Fibroblast of lung (primary cell): Measurements from ENCODE around the gene SMAD3. TPM values are rescaled to one million over a fixed set of nuclear protein-coding genes. Genes with fewer than 3 reads are reported as not detected.

Experiments
- DNase-seq, 2 donors: peaks; one replicate each; pipeline versions ENCODE4 v3.0.0 to v3.0.0-alpha.2; 2010; ENCODE audit warnings: low read depth in 2 of 2
- H2AFZ ChIP-seq: 2 replicates; pipeline ENCODE4 v1.5.1; 2012; ENCODE audit warnings: low read length, control low read depth, inconsistent platforms
- H3K27ac ChIP-seq: 2 replicates; pipeline ENCODE4 v1.5.1; 2011; ENCODE audit warnings: low read length, control low read depth; ENCODE audit not compliant: insufficient read depth
- H3K27me3 ChIP-seq: 2 replicates; pipeline ENCODE4 v1.5.1; 2011; ENCODE audit warnings: mild to moderate bottlenecking, low read length; ENCODE audit not compliant: control insufficient read depth, insufficient read depth
- H3K36me3 ChIP-seq: 2 replicates; pipeline ENCODE4 v1.5.1; 2011; ENCODE audit warnings: low read length; ENCODE audit not compliant: control insufficient read depth, insufficient read depth
- H3K4me1 ChIP-seq: 2 replicates; pipeline ENCODE4 v1.5.1; 2011; ENCODE audit warnings: low read length; ENCODE audit not compliant: control insufficient read depth, insufficient read depth; ENCODE audit errors: extremely low read depth
- H3K4me2 ChIP-seq: 2 replicates; pipeline ENCODE4 v1.5.1; 2011; ENCODE audit warnings: low read length, control low read depth; ENCODE audit not compliant: insufficient read depth; ENCODE audit errors: extremely low read depth
- H3K4me3 ChIP-seq, 4 experiments: fragments of 200-600 bp in 1 of 4; sonication (generic) in 1 of 4; replicated peaks in 1 of 4; 2 replicates each; pipeline ENCODE4 v1.5.1; 2011 to 2016; ENCODE audit warnings: low read length in 4 of 4, low read depth in 3 of 4, mild to moderate bottlenecking in 3 of 4, control low read depth in 2 of 4, inconsistent platforms in 1 of 4, mixed read lengths in 1 of 4; ENCODE audit not compliant: insufficient read depth in 1 of 4; ENCODE audit errors: control extremely low read depth in 1 of 4
- H3K79me2 ChIP-seq: 2 replicates; pipeline ENCODE4 v1.5.1; 2012; ENCODE audit warnings: mild to moderate bottlenecking, low read length, inconsistent platforms; ENCODE audit not compliant: control insufficient read depth, insufficient read depth
- H3K9ac ChIP-seq: 2 replicates; pipeline ENCODE4 v1.5.1; 2011; ENCODE audit warnings: mild to moderate bottlenecking, low read length, control low read depth; ENCODE audit not compliant: insufficient read depth
- H3K9me3 ChIP-seq: 2 replicates; pipeline ENCODE4 v1.5.1; 2012; ENCODE audit warnings: low read depth, low read length; ENCODE audit not compliant: control insufficient read depth, insufficient read depth
- H4K20me1 ChIP-seq: 2 replicates; pipeline ENCODE4 v1.5.1; 2011; ENCODE audit warnings: low read length; ENCODE audit not compliant: control insufficient read depth, insufficient read depth; ENCODE audit errors: extremely low read depth
- EZH2 ChIP-seq: IDR thresholded peaks from 2 replicates; pipeline ENCODE4 v1.5.1; 2012; ENCODE audit warnings: low read length, control low read depth, mild to moderate bottlenecking; ENCODE audit errors: missing control alignments
- polyA plus RNA-seq, 2 donors: library from polyadenylated mRNA; depleted of rRNA in 1 of 2; stranded (reverse) in 1 of 2; unstranded in 1 of 2; fragments of >200 nt; gene quantifications; 2 replicates each; pipeline ENCODE4 v1.2.1, GENCODE V29; 2011 to 2012; ENCODE audit warnings: missing spikeins in 1 of 2
- total RNA-seq: library from RNA; depleted of rRNA; stranded (reverse); fragments of >200 nt; gene quantifications from 2 replicates; pipeline ENCODE4 v1.2.1, GENCODE V29; 2014
- TF ChIP-seq, protein P1 (sequence below), 2 donors: IDR thresholded peaks in 1 of 2; conservative IDR thresholded peaks in 1 of 2; 1 replicate in 1 of 2; 2 replicates in 1 of 2; pipeline ENCODE4 v1.5.1; 2011 to 2012; ENCODE audit warnings: low read length in 2 of 2, control low read depth in 1 of 2, inconsistent platforms in 1 of 2, low read depth in 1 of 2, mild to moderate bottlenecking in 1 of 2

Gene SMAD3
- total and polyA plus RNA-seq, 2 donors (not counting 1 experiment from before 2014, with no cell fraction given): 69.9 to 173 TPM

- no peaks in the 10 kb centered on the region for H3K9me3 ChIP-seq
- no peak for TF ChIP-seq EZH2
- TF ChIP-seq, protein P1, sequence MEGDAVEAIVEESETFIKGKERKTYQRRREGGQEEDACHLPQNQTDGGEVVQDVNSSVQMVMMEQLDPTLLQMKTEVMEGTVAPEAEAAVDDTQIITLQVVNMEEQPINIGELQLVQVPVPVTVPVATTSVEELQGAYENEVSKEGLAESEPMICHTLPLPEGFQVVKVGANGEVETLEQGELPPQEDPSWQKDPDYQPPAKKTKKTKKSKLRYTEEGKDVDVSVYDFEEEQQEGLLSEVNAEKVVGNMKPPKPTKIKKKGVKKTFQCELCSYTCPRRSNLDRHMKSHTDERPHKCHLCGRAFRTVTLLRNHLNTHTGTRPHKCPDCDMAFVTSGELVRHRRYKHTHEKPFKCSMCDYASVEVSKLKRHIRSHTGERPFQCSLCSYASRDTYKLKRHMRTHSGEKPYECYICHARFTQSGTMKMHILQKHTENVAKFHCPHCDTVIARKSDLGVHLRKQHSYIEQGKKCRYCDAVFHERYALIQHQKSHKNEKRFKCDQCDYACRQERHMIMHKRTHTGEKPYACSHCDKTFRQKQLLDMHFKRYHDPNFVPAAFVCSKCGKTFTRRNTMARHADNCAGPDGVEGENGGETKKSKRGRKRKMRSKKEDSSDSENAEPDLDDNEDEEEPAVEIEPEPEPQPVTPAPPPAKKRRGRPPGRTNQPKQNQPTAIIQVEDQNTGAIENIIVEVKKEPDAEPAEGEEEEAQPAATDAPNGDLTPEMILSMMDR (conservative IDR thresholded peaks at IDR 0.05 in 1 of 2, IDR thresholded peaks at IDR 0.05 in 1 of 2; ENCODE audit: low read depth in 1 of 2, low read length in 2 of 2): no peak
- peaks cover 99% of the 10 kb centered on the region for H3K79me2 ChIP-seq
- H3K9ac ChIP-seq: no peak overlapping the region
- H3K4me3 ChIP-seq: no peak overlapping the region
- no peak overlapping the region for H2AFZ ChIP-seq
- peak overlapping the region; percentile 75 for H3K27ac ChIP-seq
- peak in 1 of 2 donors; percentile 67 for DNase-seq
- no peaks in the 10 kb centered on the region for H3K27me3 ChIP-seq
- H4K20me1 ChIP-seq: peaks cover 2% of the 10 kb centered on the region
- peaks cover 66% of the 10 kb centered on the region for H3K4me1 ChIP-seq
- H3K4me2 ChIP-seq: peak overlapping the region; percentile 67
- H3K36me3 ChIP-seq: peaks cover 9% of the 10 kb centered on the region
Measured at GRCh38 chr15:67089217-67090193, 24.1 kb downstream of the SMAD3 start.

DNA sequence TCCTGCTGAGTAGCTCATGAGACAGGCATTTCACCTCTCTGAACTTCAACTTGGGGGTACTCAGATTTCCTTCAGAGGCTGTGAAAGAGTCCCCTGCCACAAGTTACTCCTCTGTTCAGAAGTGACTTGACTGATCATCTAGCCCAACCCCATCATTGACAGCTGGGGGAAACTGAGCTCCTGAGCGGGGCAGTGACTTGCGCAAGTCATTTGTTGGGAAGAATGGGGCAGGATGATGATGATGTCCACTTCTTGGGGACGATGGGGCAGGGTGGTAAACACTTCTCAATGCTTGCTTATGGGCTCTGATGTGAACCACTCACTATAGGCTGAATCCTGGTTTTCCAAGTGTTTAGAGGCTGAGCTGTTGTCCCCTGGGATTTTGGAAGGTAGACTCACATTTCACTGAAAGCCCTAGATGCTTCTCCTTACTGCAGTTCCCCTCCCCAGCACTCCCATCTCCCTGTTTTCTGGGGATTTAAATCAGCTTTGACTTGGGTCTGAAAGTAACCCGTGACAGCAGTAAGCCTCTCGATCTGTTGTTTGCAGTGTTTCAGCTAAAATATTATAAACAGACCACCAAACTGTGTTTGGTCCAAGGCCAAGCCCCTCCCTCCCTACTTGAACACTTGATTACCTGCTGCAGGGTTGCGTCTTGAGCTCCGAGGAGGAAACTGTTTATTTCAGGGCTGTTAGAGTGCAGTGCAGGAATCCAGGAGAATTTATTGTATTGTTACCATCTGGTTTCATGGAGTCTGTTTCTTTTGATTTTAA is 25.1 kb downstream of the SMAD3 start:
- Histone ChIP-seq H3K9me3 (no peaks in the 10 kb centered on the region), H3K27me3 (no peaks in the 10 kb centered on the region), H4K20me1 (peaks cover 2% of the 10 kb centered on the region), H3K27ac (peak overlapping the region; percentile 75), H3K4me2 (peak overlapping the region; percentile 67), H2AFZ (no peak overlapping the region), H3K9ac (no peak overlapping the region), H3K79me2 (peaks cover 99% of the 10 kb centered on the region), H3K36me3 (peaks cover 15% of the 10 kb centered on the region), H3K4me1 (peaks cover 60% of the 10 kb centered on the region), H3K4me3 (no peak overlapping the region)
- no peak for DNase-seq
- TF ChIP-seq, protein P1 (conservative IDR thresholded peaks at IDR 0.05 in 1 of 2, IDR thresholded peaks at IDR 0.05 in 1 of 2; ENCODE audit: low read depth in 1 of 2, low read length in 2 of 2): no peak
- TF ChIP-seq EZH2: no peak
